ENCODE measurements around the gene KCTD20.

GRCh38 chr6:36499918-36500317, 57.1 kb downstream of the KCTD20 start:
- TF ChIP-seq, protein P1, sequence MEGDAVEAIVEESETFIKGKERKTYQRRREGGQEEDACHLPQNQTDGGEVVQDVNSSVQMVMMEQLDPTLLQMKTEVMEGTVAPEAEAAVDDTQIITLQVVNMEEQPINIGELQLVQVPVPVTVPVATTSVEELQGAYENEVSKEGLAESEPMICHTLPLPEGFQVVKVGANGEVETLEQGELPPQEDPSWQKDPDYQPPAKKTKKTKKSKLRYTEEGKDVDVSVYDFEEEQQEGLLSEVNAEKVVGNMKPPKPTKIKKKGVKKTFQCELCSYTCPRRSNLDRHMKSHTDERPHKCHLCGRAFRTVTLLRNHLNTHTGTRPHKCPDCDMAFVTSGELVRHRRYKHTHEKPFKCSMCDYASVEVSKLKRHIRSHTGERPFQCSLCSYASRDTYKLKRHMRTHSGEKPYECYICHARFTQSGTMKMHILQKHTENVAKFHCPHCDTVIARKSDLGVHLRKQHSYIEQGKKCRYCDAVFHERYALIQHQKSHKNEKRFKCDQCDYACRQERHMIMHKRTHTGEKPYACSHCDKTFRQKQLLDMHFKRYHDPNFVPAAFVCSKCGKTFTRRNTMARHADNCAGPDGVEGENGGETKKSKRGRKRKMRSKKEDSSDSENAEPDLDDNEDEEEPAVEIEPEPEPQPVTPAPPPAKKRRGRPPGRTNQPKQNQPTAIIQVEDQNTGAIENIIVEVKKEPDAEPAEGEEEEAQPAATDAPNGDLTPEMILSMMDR (IDR thresholded peaks at IDR 0.05 in 2 of 3, conservative IDR thresholded peaks at IDR 0.05 in 1 of 3; ENCODE audit: borderline replicate concordance in 1 of 3, insufficient read depth in 1 of 3, low read depth in 2 of 3, low read length in 2 of 3), result no peak
- TF ChIP-seq EZH2 (IDR thresholded peaks at IDR 0.05), result no peak
- no peak for TF ChIP-seq POLR2AphosphoS5 (IDR thresholded peaks at IDR 0.05; ENCODE audit: low read depth, low read length)
- TF ChIP-seq POLR2A (IDR thresholded peaks at IDR 0.05; ENCODE audit: borderline replicate concordance, extremely low read depth, insufficient read depth, insufficient read length), result no peak
- no peak for TF ChIP-seq YY1 (IDR thresholded peaks at IDR 0.05; ENCODE audit: extremely low read depth, insufficient replicate concordance, low read depth, low read length)
- no peak for TF ChIP-seq CBX3 (IDR thresholded peaks at IDR 0.05; ENCODE audit: low read depth)
- no peak for TF ChIP-seq TCF7L2 (IDR thresholded peaks at IDR 0.05; ENCODE audit: borderline replicate concordance, extremely low read depth, insufficient read depth, insufficient read length)
- no peak for TF ChIP-seq EGR1 (IDR thresholded peaks at IDR 0.05; ENCODE audit: low read depth)
- no peak for TF ChIP-seq CEBPB (IDR thresholded peaks at IDR 0.05; ENCODE audit: low read depth)

Data from HCT116 (cell line).